ENCODE results near the gene PCYT2.
A peak's percentile ranks its signal among the peaks of the same experiment; 100 is the strongest.

Gene PCYT2

GRCh38 chr17:81899514-81900166 is 11.6 kb downstream of the PCYT2 start:
- no peak for DNase-seq

- DNase-seq: no peak
Observed at GRCh38 chr17:81898885-81899284, 12.3 kb downstream of the PCYT2 start.

GRCh38 chr17:81898029-81898866 is 13.0 kb downstream of the PCYT2 start:
- DNase-seq: no peak

GRCh38 chr17:81895400-81895799 is 15.8 kb downstream of the PCYT2 start:
- DNase-seq: no peak

- DNase-seq: no peak
Observed at GRCh38 chr17:81891303-81891552, 20.0 kb downstream of the PCYT2 start.

GRCh38 chr17:81890447-81891302 is 20.5 kb downstream of the PCYT2 start:
- peak; percentile 48 for DNase-seq

GRCh38 chr17:81889602-81890001 is 21.6 kb downstream of the PCYT2 start:
- DNase-seq: no peak

- DNase-seq: no peak
Observed at GRCh38 chr17:81888988-81889595, 22.1 kb downstream of the PCYT2 start.

GRCh38 chr17:81888105-81888987 is 22.9 kb downstream of the PCYT2 start:
- DNase-seq: no peak

GRCh38 chr17:81885869-81886548 is 25.2 kb downstream of the PCYT2 start:
- DNase-seq: no peak

GRCh38 chr17:81885454-81885853 is 25.7 kb downstream of the PCYT2 start:
- no peak for DNase-seq

GRCh38 chr17:81884968-81885367 is 26.2 kb downstream of the PCYT2 start:
- no peak for DNase-seq

GRCh38 chr17:81884520-81884919 is 26.7 kb downstream of the PCYT2 start:
- no peak for DNase-seq

- no peak for DNase-seq
Observed at GRCh38 chr17:81879121-81879520, 32.1 kb downstream of the PCYT2 start.

GRCh38 chr17:81878294-81878693 is 32.9 kb downstream of the PCYT2 start:
- no peak for DNase-seq

- DNase-seq: no peak
Observed at GRCh38 chr17:81877569-81877968, 33.6 kb downstream of the PCYT2 start.

GRCh38 chr17:81871387-81872230 is 39.6 kb downstream of the PCYT2 start:
- DNase-seq: peak; percentile 97

GRCh38 chr17:81870981-81871386 is 40.2 kb downstream of the PCYT2 start, which contains the start of gene ARHGDIA:
Gene ARHGDIA, minus strand, starts transcription at chr17:81871337. Its CDS starts 1,407 bp downstream, at chr17:81869930.
- no peak for DNase-seq

GRCh38 chr17:81870131-81870980 is 40.8 kb downstream of the PCYT2 start:
- peak; percentile 64 for DNase-seq

Measured in stimulated activated CD8-positive, alpha-beta memory T cell treated with anti-CD3 and anti-CD28 coated beads, Interleukin-4, amount 100 ng/mL, for 48 hours (primary cell).